GM23338 (cell line): Measurements from ENCODE around the gene CTNS. TPM values are rescaled to one million over a fixed set of nuclear protein-coding genes. Genes with fewer than 3 reads are reported as not detected.

Source experiments
- ATAC-seq: fragments of 200-7000 bp; cut with Tn5 transposase; 3 replicates; pipeline ENCODE4 v1.9.1; 2020
- DNase-seq: peaks from one replicate; pipeline ENCODE4 v3.0.0-alpha.2; 2015; ENCODE audit warnings: low spot score
- H2AFZ ChIP-seq: fragments of 200-600 bp; sonication (generic); 2 replicates; pipeline ENCODE4 v1.8.0; 2016; ENCODE audit warnings: antibody characterized with exemption, mild to moderate bottlenecking, moderate library complexity
- H3F3A ChIP-seq: fragments of 200-600 bp; sonication (generic); replicated peaks from 2 replicates; pipeline ENCODE4 v1.8.0; 2017; ENCODE audit warnings: antibody characterized with exemption, mixed run types, low read depth
- H3K27ac ChIP-seq: fragments of 200-600 bp; sonication (generic); 2 replicates; pipeline ENCODE4 v1.6.1; 2016; ENCODE audit warnings: low read depth
- H3K27me3 ChIP-seq: fragments of 200-600 bp; sonication (generic); 2 replicates; pipeline ENCODE4 v1.8.0; 2016; ENCODE audit warnings: mild to moderate bottlenecking, mixed run types, moderate library complexity; ENCODE audit not compliant: insufficient read depth
- H3K36me3 ChIP-seq: fragments of 200-600 bp; sonication (generic); 2 replicates; pipeline ENCODE4 v1.8.0; 2016; ENCODE audit warnings: mild to moderate bottlenecking; ENCODE audit not compliant: insufficient read depth
- H3K4me1 ChIP-seq: fragments of 200-600 bp; sonication (generic); 2 replicates; pipeline ENCODE4 v1.8.0; 2016; ENCODE audit warnings: mild to moderate bottlenecking, moderate library complexity; ENCODE audit not compliant: insufficient read depth
- H3K4me2 ChIP-seq: fragments of 200-600 bp; sonication (generic); 2 replicates; pipeline ENCODE4 v1.7.1; 2017; ENCODE audit warnings: mixed run types
- H3K4me3 ChIP-seq: fragments of 200-600 bp; sonication (generic); 2 replicates; pipeline ENCODE4 v1.6.1; 2016; ENCODE audit warnings: mixed run types
- H3K79me2 ChIP-seq: fragments of 200-600 bp; sonication (generic); replicated peaks from 2 replicates; pipeline ENCODE4 v1.8.0; 2017; ENCODE audit warnings: mild to moderate bottlenecking; ENCODE audit not compliant: insufficient read depth
- H3K9me2 ChIP-seq: fragments of 200-600 bp; sonication (generic); 2 replicates; pipeline ENCODE4 v1.8.0; 2017; ENCODE audit not compliant: insufficient read depth
- H4K20me1 ChIP-seq: fragments of 200-600 bp; sonication (generic); replicated peaks from 2 replicates; pipeline ENCODE4 v1.8.0; 2017; ENCODE audit warnings: mild to moderate bottlenecking; ENCODE audit not compliant: insufficient read depth
- H3K27ac Mint-ChIP-seq: 2 replicates; pipeline ENCODE4 v1.8.0; 2020; ENCODE audit warnings: inconsistent platforms, mild to moderate bottlenecking, moderate library complexity, mixed read lengths
- H3K27me3 Mint-ChIP-seq: 3 replicates; pipeline ENCODE4 v1.8.0; 2022; ENCODE audit warnings: low read depth, mild to moderate bottlenecking, moderate library complexity, mixed read lengths, inconsistent platforms; ENCODE audit not compliant: insufficient read depth, poor library complexity
- H3K36me3 Mint-ChIP-seq: 3 replicates; pipeline ENCODE4 v1.8.0; 2021; ENCODE audit warnings: low read depth, mild to moderate bottlenecking, inconsistent platforms, moderate library complexity, mixed read lengths
- H3K4me1 Mint-ChIP-seq: 3 replicates; pipeline ENCODE4 v1.8.0; 2020; ENCODE audit warnings: mild to moderate bottlenecking, inconsistent platforms, mixed read lengths
- H3K4me3 Mint-ChIP-seq: 3 replicates; pipeline ENCODE4 v1.8.0; 2021; ENCODE audit warnings: moderate library complexity, mild to moderate bottlenecking, inconsistent platforms, mixed read lengths
- H3K9me3 Mint-ChIP-seq: 3 replicates; pipeline ENCODE4 v1.8.0; 2020; ENCODE audit warnings: moderate library complexity, mild to moderate bottlenecking, inconsistent platforms, mixed read lengths
- CREB1 ChIP-seq: fragments of 250-450 bp; sonication (Bioruptor Pico); IDR thresholded peaks from 2 replicates; pipeline ENCODE4 v1.5.0; 2020; ENCODE audit warnings: low read depth, mild to moderate bottlenecking, moderate library complexity
- EZH2 ChIP-seq: fragments of 200-600 bp; sonication (generic); IDR thresholded peaks from one replicate; pipeline ENCODE4 v1.8.0; 2017; ENCODE audit warnings: antibody characterized with exemption, mild to moderate bottlenecking, low read depth; ENCODE audit not compliant: unreplicated experiment
- EZH2phosphoT487 ChIP-seq: fragments of 200-600 bp; sonication (generic); IDR thresholded peaks from one replicate; pipeline ENCODE4 v1.8.1; 2018; ENCODE audit warnings: antibody characterized with exemption; ENCODE audit not compliant: unreplicated experiment
- JUNB ChIP-seq: IDR thresholded peaks from one replicate; pipeline ENCODE4 v1.6.1; 2016; ENCODE audit warnings: antibody characterized with exemption; ENCODE audit not compliant: unreplicated experiment
- NANOG ChIP-seq: IDR thresholded peaks from 2 replicates; pipeline ENCODE4 v1.6.1; 2016; ENCODE audit warnings: antibody characterized with exemption, borderline replicate concordance
- POLR2AphosphoS5 ChIP-seq: IDR thresholded peaks from 2 replicates; pipeline ENCODE4 v1.6.1; 2016; ENCODE audit warnings: antibody characterized with exemption, low read depth
- STAT1 ChIP-seq: IDR thresholded peaks from one replicate; pipeline ENCODE4 v1.6.1; 2016; ENCODE audit warnings: antibody characterized with exemption; ENCODE audit not compliant: unreplicated experiment
- ZNF114 ChIP-seq: fragments of 250-450 bp; sonication (Bioruptor Pico); IDR thresholded peaks from 2 replicates; pipeline ENCODE4 v1.5.0; 2020; ENCODE audit warnings: mild to moderate bottlenecking, moderate library complexity
- ZNF331 ChIP-seq: fragments of 250-450 bp; sonication (Bioruptor Pico); IDR thresholded peaks from 2 replicates; pipeline ENCODE4 v1.5.0; 2020; ENCODE audit warnings: low read depth, mild to moderate bottlenecking, moderate library complexity
- polyA plus RNA-seq: library from polyadenylated mRNA; unstranded; fragments of >200 nt; fragmentation: Nextera tagmentation; extraction: Ambion mirVana; gene quantifications from 2 replicates; pipeline ENCODE4 v1.2.1, GENCODE V29; 2016
- total RNA-seq: library from RNA; depleted of rRNA; stranded (reverse); fragments of >200 nt; shearing (Covaris generic); gene quantifications from 2 replicates; pipeline ENCODE4 v1.2.3, GENCODE V29; 2014
- TF ChIP-seq, protein P1 (sequence below), 2 experiments: fragments of 200-600 bp in 1 of 2; sonication (generic) in 1 of 2; conservative IDR thresholded peaks; 2 replicates each; pipeline versions ENCODE4 v1.5.1 to v1.6.1; 2016 to 2017; ENCODE audit warnings: antibody characterized with exemption in 2 of 2, low read depth in 2 of 2, mild to moderate bottlenecking in 2 of 2, moderate library complexity in 1 of 2
- TF ChIP-seq, protein P2 (sequence below): IDR thresholded peaks from 2 replicates; pipeline ENCODE4 v1.6.1; 2016; ENCODE audit warnings: antibody characterized with exemption
- TF ChIP-seq, protein P3 (sequence below): fragments of 250-450 bp; sonication (Bioruptor Pico); IDR thresholded peaks from 2 replicates; pipeline ENCODE4 v1.5.0; 2020; ENCODE audit warnings: mild to moderate bottlenecking, moderate library complexity

The CTNS gene
- total and polyA plus RNA-seq, 2 experiments from 2014 or later, result 5.9 to 21.8 TPM

DNA sequence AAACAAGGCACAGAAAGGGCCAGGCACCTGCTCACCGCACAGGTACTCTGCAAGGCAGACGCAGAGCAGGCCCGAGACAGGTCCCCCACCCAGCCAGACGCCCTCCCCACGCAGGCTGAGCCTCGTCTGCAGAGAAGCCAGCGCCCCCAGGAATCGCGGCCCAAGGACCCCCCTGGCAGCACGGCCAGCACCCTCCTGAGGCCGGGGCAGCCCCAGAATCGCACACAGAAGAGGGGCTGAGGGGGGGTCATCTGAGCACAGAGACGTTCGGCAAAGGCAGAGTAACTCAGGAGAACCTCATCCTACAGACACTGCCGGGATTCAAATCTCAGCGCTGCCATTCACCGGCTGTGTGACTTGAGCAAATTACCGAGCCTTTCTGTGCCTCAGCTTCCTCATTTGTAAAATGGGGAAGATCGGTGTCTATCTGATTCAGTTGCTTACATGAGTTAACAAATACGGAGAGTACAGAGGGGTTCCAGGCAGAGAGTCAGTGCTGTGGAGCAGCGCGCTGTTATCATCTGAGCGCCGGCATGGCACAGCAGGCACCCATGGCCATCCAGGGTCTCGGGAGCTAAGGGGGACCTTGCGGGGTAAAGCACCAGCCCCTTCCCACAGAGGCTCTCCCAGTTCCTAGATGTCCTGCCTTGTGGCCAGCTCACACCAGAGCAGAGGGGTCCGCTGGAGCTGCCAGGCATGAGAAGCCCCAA is 42.4 kb downstream of the CTNS start (continued):
- TF ChIP-seq, protein P1, sequence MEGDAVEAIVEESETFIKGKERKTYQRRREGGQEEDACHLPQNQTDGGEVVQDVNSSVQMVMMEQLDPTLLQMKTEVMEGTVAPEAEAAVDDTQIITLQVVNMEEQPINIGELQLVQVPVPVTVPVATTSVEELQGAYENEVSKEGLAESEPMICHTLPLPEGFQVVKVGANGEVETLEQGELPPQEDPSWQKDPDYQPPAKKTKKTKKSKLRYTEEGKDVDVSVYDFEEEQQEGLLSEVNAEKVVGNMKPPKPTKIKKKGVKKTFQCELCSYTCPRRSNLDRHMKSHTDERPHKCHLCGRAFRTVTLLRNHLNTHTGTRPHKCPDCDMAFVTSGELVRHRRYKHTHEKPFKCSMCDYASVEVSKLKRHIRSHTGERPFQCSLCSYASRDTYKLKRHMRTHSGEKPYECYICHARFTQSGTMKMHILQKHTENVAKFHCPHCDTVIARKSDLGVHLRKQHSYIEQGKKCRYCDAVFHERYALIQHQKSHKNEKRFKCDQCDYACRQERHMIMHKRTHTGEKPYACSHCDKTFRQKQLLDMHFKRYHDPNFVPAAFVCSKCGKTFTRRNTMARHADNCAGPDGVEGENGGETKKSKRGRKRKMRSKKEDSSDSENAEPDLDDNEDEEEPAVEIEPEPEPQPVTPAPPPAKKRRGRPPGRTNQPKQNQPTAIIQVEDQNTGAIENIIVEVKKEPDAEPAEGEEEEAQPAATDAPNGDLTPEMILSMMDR (conservative IDR thresholded peaks at IDR 0.05; ENCODE audit: low read depth in 2 of 2), result no peak
- TF ChIP-seq NANOG (no peak), STAT1 (no peak)

DNA sequence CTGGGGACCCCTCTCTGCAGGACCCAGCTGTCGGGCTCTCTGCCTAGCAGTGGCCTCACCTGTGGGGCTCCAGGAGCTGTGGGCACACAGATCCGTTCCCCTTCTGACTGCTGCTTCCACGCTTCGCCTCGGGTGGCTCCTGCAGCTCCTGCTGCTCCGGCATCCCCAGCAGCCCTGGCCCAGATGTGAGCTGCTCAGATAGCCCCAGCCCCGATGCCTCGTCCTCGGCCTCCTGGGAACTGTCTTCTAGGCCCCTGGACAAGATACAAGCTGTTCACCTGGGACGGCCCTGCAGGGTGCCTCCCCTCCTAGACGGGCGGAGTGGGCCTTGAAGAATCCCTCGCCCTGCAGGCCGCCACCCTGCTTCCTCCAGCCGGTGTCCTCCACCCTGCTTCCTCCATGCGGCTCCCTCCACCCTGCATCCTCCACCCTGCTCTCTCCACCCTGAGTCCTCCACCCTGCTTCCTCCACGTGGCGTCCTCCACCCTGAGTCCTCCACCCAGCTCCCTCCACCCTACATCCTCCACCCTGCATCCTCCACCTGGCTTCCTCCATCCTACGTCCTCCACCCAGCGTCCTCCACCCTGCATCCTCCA is 43.1 kb downstream of the CTNS start:
- Histone ChIP-seq H3K4me1 (no peaks in the 10 kb centered on the region), H3K27me3 (no peaks in the 10 kb centered on the region), H3K9me2 (no peaks in the 10 kb centered on the region), H3K4me3 (no peak overlapping the region), H3K36me3 (no peaks in the 10 kb centered on the region), H4K20me1 (no peaks in the 10 kb centered on the region), H3F3A (no peaks in the 10 kb centered on the region), H2AFZ (no peak overlapping the region), H3K79me2 (no peaks in the 10 kb centered on the region), H3K4me2 (no peak overlapping the region), H3K27ac (0 out of 2 replicates have a peak overlapping the region, but pooled peaks have one; percentile 26)
- Mint-ChIP-seq H3K4me1 (peaks cover 7% of the 10 kb centered on the region; the same call in 2 of the 3 replicates), H3K4me3 (no peak overlapping the region), H3K27ac (no peak overlapping the region), H3K27me3 (peaks cover 2% of the 10 kb centered on the region), H3K36me3 (no peaks in the 10 kb centered on the region), H3K9me3 (no peaks in the 10 kb centered on the region)
- ATAC-seq (no peak), DNase-seq (no peak)
- TF ChIP-seq CREB1 (CRISPR knock-in tag) (no peak), EZH2phosphoT487 (no peak), ZNF331 (CRISPR knock-in tag) (no peak), EZH2 (no peak), POLR2AphosphoS5 (no peak), JUNB (no peak), ZNF114 (CRISPR knock-in tag) (no peak)
- TF ChIP-seq, protein P1 (conservative IDR thresholded peaks at IDR 0.05; ENCODE audit: low read depth in 2 of 2), result no peak
- TF ChIP-seq, protein P2, sequence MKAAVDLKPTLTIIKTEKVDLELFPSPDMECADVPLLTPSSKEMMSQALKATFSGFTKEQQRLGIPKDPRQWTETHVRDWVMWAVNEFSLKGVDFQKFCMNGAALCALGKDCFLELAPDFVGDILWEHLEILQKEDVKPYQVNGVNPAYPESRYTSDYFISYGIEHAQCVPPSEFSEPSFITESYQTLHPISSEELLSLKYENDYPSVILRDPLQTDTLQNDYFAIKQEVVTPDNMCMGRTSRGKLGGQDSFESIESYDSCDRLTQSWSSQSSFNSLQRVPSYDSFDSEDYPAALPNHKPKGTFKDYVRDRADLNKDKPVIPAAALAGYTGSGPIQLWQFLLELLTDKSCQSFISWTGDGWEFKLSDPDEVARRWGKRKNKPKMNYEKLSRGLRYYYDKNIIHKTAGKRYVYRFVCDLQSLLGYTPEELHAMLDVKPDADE, result no peak
- TF ChIP-seq, protein P3, sequence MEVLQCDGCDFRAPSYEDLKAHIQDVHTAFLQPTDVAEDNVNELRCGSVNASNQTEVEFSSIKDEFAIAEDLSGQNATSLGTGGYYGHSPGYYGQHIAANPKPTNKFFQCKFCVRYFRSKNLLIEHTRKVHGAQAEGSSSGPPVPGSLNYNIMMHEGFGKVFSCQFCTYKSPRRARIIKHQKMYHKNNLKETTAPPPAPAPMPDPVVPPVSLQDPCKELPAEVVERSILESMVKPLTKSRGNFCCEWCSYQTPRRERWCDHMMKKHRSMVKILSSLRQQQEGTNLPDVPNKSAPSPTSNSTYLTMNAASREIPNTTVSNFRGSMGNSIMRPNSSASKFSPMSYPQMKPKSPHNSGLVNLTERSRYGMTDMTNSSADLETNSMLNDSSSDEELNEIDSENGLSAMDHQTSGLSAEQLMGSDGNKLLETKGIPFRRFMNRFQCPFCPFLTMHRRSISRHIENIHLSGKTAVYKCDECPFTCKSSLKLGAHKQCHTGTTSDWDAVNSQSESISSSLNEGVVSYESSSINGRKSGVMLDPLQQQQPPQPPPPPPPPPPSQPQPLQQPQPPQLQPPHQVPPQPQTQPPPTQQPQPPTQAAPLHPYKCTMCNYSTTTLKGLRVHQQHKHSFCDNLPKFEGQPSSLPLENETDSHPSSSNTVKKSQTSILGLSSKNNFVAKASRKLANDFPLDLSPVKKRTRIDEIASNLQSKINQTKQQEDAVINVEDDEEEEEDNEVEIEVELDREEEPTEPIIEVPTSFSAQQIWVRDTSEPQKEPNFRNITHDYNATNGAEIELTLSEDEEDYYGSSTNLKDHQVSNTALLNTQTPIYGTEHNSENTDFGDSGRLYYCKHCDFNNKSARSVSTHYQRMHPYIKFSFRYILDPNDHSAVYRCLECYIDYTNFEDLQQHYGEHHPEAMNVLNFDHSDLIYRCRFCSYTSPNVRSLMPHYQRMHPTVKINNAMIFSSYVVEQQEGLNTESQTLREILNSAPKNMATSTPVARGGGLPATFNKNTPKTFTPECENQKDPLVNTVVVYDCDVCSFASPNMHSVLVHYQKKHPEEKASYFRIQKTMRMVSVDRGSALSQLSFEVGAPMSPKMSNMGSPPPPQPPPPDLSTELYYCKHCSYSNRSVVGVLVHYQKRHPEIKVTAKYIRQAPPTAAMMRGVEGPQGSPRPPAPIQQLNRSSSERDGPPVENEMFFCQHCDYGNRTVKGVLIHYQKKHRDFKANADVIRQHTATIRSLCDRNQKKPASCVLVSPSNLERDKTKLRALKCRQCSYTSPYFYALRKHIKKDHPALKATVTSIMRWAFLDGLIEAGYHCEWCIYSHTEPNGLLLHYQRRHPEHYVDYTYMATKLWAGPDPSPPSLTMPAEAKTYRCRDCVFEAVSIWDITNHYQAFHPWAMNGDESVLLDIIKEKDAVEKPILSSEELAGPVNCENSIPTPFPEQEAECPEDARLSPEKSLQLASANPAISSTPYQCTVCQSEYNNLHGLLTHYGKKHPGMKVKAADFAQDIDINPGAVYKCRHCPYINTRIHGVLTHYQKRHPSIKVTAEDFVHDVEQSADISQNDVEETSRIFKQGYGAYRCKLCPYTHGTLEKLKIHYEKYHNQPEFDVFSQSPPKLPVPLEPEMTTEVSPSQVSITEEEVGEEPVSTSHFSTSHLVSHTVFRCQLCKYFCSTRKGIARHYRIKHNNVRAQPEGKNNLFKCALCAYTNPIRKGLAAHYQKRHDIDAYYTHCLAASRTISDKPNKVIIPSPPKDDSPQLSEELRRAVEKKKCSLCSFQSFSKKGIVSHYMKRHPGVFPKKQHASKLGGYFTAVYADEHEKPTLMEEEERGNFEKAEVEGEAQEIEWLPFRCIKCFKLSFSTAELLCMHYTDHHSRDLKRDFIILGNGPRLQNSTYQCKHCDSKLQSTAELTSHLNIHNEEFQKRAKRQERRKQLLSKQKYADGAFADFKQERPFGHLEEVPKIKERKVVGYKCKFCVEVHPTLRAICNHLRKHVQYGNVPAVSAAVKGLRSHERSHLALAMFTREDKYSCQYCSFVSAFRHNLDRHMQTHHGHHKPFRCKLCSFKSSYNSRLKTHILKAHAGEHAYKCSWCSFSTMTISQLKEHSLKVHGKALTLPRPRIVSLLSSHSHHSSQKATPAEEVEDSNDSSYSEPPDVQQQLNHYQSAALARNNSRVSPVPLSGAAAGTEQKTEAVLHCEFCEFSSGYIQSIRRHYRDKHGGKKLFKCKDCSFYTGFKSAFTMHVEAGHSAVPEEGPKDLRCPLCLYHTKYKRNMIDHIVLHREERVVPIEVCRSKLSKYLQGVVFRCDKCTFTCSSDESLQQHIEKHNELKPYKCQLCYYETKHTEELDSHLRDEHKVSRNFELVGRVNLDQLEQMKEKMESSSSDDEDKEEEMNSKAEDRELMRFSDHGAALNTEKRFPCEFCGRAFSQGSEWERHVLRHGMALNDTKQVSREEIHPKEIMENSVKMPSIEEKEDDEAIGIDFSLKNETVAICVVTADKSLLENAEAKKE (CRISPR knock-in tag), result no peak
